GM12878 (cell line): ENCODE results near the gene PCGF1. TPM values are rescaled to one million over a fixed set of nuclear protein-coding genes. Genes with fewer than 3 reads are reported as not detected.

Source experiments
- BCL3 ChIP-seq: IDR thresholded peaks from 2 replicates; pipeline ENCODE4 v1.6.1; 2011; ENCODE audit warnings: borderline replicate concordance, low read depth, mild to moderate bottlenecking, moderate library complexity, low read length; ENCODE audit not compliant: insufficient read depth, poor library complexity, severe bottlenecking
- BHLHE40 ChIP-seq, 2 experiments: fragments of 450-650 bp in 1 of 2; IDR thresholded peaks; 2 replicates each; pipeline ENCODE4 v1.6.1; 2011 to 2017; ENCODE audit warnings: low read depth in 2 of 2, borderline replicate concordance in 1 of 2, improper control_type of control experiment in 1 of 2, low read length in 1 of 2, mild to moderate bottlenecking in 1 of 2
- CHD2 ChIP-seq: IDR thresholded peaks from 2 replicates; pipeline ENCODE4 v1.6.1; 2011; ENCODE audit warnings: low read depth, low read length, improper control_type of control experiment, borderline replicate concordance
- E2F4 ChIP-seq: IDR thresholded peaks from 2 replicates; pipeline ENCODE4 v1.6.1; 2012; ENCODE audit warnings: low read depth, low read length, improper control_type of control experiment
- EGR1 ChIP-seq, 2 experiments: IDR thresholded peaks; 1 replicate in 1 of 2; 2 replicates in 1 of 2; pipeline ENCODE4 v1.6.1; 2011 to 2012; ENCODE audit warnings: low read depth in 2 of 2, low read length in 2 of 2, borderline replicate concordance in 1 of 2, mild to moderate bottlenecking in 1 of 2, moderate library complexity in 1 of 2
- GABPA ChIP-seq: IDR thresholded peaks from 2 replicates; pipeline ENCODE4 v1.6.1; 2014; ENCODE audit warnings: antibody characterized with exemption, low read depth, mild to moderate bottlenecking, inconsistent platforms
- KAT2A ChIP-seq: conservative IDR thresholded peaks from 2 replicates; pipeline ENCODE4 v1.6.1; 2011; ENCODE audit warnings: low read depth, low read length; ENCODE audit not compliant: control insufficient read depth
- KLF5 ChIP-seq: fragments of 450-650 bp; IDR thresholded peaks from 2 replicates; pipeline ENCODE4 v1.6.1; 2014; ENCODE audit warnings: mild to moderate bottlenecking; ENCODE audit not compliant: partially characterized antibody
- MLLT1 ChIP-seq: fragments of 450-650 bp; IDR thresholded peaks from 2 replicates; pipeline ENCODE4 v1.6.1; 2016; ENCODE audit warnings: mild to moderate bottlenecking
- NFYA ChIP-seq: IDR thresholded peaks from 2 replicates; pipeline ENCODE4 v1.6.1; 2011; ENCODE audit warnings: low read depth, mild to moderate bottlenecking, low read length, improper control_type of control experiment, borderline replicate concordance
- NFYB ChIP-seq: IDR thresholded peaks from 2 replicates; pipeline ENCODE4 v1.6.1; 2011; ENCODE audit warnings: low read depth, mild to moderate bottlenecking, low read length, improper control_type of control experiment, moderate library complexity; ENCODE audit not compliant: insufficient read depth
- POLR2AphosphoS5 ChIP-seq: IDR thresholded peaks from 2 replicates; pipeline ENCODE4 v1.6.1; 2011; ENCODE audit warnings: mild to moderate bottlenecking, low read length, inconsistent platforms
- RCOR1 ChIP-seq: conservative IDR thresholded peaks from 2 replicates; pipeline ENCODE4 v1.6.1; 2012; ENCODE audit warnings: low read depth, low read length, improper control_type of control experiment
- SMARCA5 ChIP-seq: fragments of 450-650 bp; IDR thresholded peaks from 2 replicates; pipeline ENCODE4 v1.6.1; 2017; ENCODE audit warnings: mild to moderate bottlenecking
- SMC3 ChIP-seq: IDR thresholded peaks from 2 replicates; pipeline ENCODE4 v1.6.1; 2011; ENCODE audit warnings: low read length, improper control_type of control experiment, borderline replicate concordance
- SPI1 ChIP-seq: IDR thresholded peaks from 2 replicates; pipeline ENCODE4 v1.6.1; 2011; ENCODE audit warnings: low read depth, mild to moderate bottlenecking, low read length, moderate library complexity, borderline replicate concordance; ENCODE audit not compliant: insufficient read depth
- USF1 ChIP-seq: IDR thresholded peaks from 2 replicates; pipeline ENCODE4 v1.6.1; 2011; ENCODE audit warnings: borderline replicate concordance, low read depth, mild to moderate bottlenecking, moderate library complexity, mixed read lengths, low read length; ENCODE audit not compliant: insufficient read depth; ENCODE audit errors: extremely low read length
- YY1 ChIP-seq: IDR thresholded peaks from 2 replicates; pipeline ENCODE4 v1.6.1; 2011; ENCODE audit warnings: low read depth, mild to moderate bottlenecking, low read length
- ZBED1 ChIP-seq: IDR thresholded peaks from 2 replicates; pipeline ENCODE4 v1.6.1; 2016; ENCODE audit warnings: borderline replicate concordance
- ZBTB33 ChIP-seq: fragments of 450-650 bp; IDR thresholded peaks from 2 replicates; pipeline ENCODE4 v1.6.1; 2017; ENCODE audit warnings: mild to moderate bottlenecking
- polyA plus RNA-seq, 11 experiments: library from polyadenylated mRNA; depleted of rRNA in 4 of 11; unstranded in 6 of 11; stranded (reverse) in 5 of 11; fragments of >200 nt; fragmentation: Nextera tagmentation in 4 of 11; fragmentation: Illumina TruSeq in 1 of 11; extraction: Ambion mirVana in 4 of 11; extraction: Trizol in 1 of 11; gene quantifications; 1 replicate in 1 of 11; 2 replicates in 10 of 11; pipeline versions ENCODE4 v1.2.1 to v1.2.3, GENCODE V29; 2011 to 2016; ENCODE audit warnings: inconsistent platforms in 2 of 11, missing spikeins in 2 of 11, low read depth in 1 of 11
- total RNA-seq, 4 experiments: library from RNA; depleted of rRNA in 3 of 4; stranded (reverse); fragments of >200 nt in 3 of 4; fragmentation: Illumina TruSeq in 1 of 4; extraction: Trizol in 1 of 4; gene quantifications; 2 replicates each; pipeline versions ENCODE4 v1.2.1 to v1.2.3, GENCODE V29; 2013 to 2021

PCGF1 gene
- total and polyA plus RNA-seq, 10 of the 15 experiments (the other 5 are each of a cell fraction or from before 2014, with no cell fraction given): 23.1 to 50.8 (median 27.4) TPM

GRCh38 chr2:74507145-74507925 lies at the start of gene PCGF1 (continued):
- peak; percentile 98 to 99 for TF ChIP-seq BHLHE40 (IDR thresholded peaks at IDR 0.05; ENCODE audit: borderline replicate concordance in 1 of 2, low read depth in 2 of 2, low read length in 1 of 2)
- peak; percentile 91 for TF ChIP-seq POLR2AphosphoS5
- TF ChIP-seq KLF5: peak; percentile 76
- TF ChIP-seq KAT2A: no peak
- peak; percentile 86 for TF ChIP-seq GABPA
- peak; percentile 79 for TF ChIP-seq USF1
- TF ChIP-seq CHD2: no peak
- TF ChIP-seq MLLT1: no peak; the same call in 1 of the 2 replicates
- peak; percentile 55; the same call in 1 of the 2 replicates for TF ChIP-seq NFYB
- 0 out of 2 replicates have a peak, but pooled peaks have one; percentile 59 for TF ChIP-seq RCOR1
- TF ChIP-seq YY1: peak; percentile 98
- TF ChIP-seq EGR1 (IDR thresholded peaks at IDR 0.05; ENCODE audit: borderline replicate concordance in 1 of 2, low read depth in 2 of 2, low read length in 2 of 2): peak in 1 of 2 experiments; percentile 44; a peak in 1 of 3 replicates
- no peak for TF ChIP-seq NFYA
- TF ChIP-seq ZBTB33: no peak
- peak; percentile 84; the same call in 1 of the 2 replicates for TF ChIP-seq SMARCA5
- TF ChIP-seq E2F4: no peak
- no peak for TF ChIP-seq SPI1
- TF ChIP-seq BCL3: no peak
- peak; percentile 56 for TF ChIP-seq SMC3
- peak; percentile 83; the same call in 1 of the 2 replicates for TF ChIP-seq ZBED1
